SHP77 treated with DMSO at 0.1 percent for 48 hours (cell line): Measurements from ENCODE around the gene H1-8.
"Not testable (repeated sequence)": the region's sequence is repeated elsewhere in the genome, so short reads cannot be mapped to it uniquely, and the experiment has no call there.

ENCODE experiments used
- DNase-seq: peaks from one replicate; lab custom pipeline; 2025; lab: John Stamatoyannopoulos, UW

H1-8 gene

DNA sequence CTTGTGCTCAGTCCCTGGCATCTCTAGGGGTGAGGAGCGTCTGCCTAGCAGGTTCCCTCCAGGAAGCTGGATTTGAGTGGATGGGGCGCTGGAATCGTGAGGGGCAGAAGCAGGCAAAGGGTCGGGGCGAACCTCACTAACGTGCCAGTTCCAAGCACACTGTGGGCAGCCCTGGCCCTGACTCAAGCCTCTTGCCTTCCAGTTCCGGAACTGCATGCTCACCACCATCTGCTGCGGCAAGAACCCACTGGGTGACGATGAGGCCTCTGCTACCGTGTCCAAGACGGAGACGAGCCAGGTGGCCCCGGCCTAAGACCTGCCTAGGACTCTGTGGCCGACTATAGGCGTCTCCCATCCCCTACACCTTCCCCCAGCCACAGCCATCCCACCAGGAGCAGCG, 9.6 kb upstream of the H1-8 start:
- DNase-seq = no peak

DNA sequence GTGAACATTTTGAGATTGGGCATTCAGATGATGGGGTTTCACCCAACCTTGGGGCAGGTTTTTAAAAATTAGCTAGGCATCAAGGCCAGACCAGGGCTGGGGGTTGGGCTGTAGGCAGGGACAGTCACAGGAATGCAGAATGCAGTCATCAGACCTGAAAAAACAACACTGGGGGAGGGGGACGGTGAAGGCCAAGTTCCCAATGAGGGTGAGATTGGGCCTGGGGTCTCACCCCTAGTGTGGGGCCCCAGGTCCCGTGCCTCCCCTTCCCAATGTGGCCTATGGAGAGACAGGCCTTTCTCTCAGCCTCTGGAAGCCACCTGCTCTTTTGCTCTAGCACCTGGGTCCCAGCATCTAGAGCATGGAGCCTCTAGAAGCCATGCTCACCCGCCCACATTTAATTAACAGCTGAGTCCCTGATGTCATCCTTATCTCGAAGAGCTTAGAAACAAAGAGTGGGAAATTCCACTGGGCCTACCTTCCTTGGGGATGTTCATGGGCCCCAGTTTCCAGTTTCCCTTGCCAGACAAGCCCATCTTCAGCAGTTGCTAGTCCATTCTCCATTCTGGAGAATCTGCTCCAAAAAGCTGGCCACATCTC, 8.4 kb upstream of the H1-8 start:
- no peak for DNase-seq

DNA sequence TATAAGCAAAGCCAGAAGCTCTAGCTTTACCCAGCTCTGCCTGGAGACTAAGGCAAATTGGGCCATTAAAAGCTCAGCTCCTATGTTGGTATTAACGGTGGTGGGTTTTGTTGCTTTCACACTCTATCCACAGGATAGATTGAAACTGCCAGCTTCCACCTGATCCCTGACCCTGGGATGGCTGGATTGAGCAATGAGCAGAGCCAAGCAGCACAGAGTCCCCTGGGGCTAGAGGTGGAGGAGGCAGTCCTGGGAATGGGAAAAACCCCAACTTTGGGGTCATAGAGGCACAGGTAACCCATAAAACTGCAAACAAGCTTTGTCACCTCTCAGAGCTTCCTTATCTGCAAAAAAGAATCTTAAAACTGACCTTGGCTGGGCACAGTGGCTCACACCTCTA, 7.9 kb upstream of the H1-8 start:
- no peak for DNase-seq

DNA sequence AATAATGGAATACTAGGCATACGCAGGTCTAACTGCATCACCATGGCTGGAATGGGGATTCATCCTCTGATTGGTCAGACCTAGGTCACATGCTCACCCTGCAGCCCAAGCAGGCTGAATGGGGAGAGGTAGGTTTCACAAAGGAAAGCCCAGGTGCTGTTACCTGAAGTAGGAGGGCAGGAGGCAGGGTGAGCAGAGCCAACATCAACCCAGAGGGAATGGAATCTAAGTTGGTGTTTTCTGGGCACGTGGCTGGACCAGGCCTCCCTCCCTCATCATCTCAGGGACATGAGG, 6.7 kb upstream of the H1-8 start:
- no peak for DNase-seq

DNA sequence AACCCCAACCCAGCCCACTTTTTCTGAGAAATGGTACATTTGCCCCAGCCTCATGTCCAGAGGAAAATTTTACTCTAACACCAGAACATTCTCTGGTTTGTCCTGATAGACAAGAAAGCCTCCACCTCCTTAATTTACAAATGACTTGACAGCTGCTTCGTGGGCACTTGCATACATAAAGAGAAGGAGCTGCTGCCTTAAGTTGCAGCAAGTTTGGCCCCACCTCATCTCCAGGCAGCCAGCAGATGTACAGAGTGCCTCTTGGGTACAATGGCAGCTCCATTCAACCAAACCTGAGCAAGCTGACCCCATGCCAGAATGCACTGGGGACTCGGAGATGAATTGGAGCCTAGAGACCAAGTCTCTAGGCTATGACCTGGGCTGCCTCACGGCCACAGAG, 6.2 kb upstream of the H1-8 start:
- DNase-seq = no peak

DNA sequence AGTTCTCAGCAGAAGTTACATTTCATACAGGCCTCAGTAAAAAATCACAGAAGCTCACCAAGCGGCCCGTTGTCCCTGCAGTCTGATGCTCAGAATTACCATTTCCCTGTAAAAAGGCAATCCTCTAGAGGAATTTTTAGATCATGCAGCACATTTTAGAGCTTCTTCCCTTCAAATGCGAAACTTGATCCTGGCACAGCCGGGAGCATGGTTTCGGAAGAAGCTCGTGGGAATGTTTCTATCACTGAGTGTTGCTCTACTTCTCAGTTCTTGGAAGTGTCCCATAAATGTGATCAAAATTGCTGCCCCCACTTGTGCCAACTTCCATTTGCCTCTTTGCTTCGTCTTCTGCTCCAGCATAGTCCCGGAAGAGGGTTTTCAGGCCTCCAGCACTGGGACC, 3.8 kb upstream of the H1-8 start:
- DNase-seq = no peak

DNA sequence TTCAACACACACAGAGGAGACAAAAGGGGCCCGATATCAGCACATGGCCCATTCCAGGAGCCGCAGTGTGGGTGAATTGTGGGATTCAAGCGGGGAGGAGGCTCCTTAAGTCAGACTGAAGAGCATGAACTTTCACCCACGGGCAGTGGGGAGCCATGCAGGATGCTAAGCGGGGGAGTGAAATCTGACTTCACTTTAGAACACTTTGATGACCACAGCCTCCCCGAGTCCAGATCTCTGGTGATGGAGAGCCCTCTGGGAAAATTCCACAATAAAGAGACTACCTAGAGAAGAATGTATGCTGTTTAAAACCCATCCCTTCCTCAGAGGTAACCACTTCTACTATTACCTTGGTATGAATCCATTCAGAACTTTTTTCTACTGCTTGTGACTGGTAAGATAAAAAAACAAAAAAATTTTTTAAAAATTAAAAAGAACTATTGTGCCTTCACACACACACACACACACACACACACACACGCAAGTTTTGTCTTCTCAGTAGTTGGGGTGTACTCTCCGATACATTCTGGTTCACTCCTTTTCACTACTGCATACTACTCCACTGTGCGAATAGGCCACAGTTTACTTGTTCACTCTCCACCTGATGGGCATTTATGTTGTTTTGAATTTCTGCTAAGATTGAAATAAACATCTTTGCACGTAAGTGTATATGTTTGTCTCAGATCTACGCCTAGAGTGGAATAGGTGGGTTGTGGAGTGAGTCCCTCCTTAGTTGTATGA, 2.0 kb upstream of the H1-8 start:
- no peak for DNase-seq

DNA sequence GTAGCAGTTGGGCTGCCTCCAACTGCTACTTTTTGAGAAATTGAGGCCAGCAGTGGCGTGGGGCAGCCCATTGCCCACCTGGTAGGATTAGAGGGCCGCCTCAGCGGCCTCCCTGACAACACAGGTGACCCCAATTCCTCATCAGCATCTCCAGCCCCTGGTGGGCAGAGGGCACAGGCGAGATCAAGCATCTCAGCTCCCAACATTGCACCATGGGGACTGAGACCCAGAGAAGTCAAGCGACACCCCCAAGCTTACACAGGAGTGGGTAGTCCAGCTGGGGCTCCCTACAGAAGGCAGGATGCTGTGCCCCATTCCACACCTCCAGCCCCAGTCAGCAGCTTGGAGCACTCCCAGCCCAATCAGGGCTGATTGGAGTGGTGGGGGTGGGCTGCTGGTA, 228 bp upstream of the H1-8 start:
- no peak for DNase-seq

DNA sequence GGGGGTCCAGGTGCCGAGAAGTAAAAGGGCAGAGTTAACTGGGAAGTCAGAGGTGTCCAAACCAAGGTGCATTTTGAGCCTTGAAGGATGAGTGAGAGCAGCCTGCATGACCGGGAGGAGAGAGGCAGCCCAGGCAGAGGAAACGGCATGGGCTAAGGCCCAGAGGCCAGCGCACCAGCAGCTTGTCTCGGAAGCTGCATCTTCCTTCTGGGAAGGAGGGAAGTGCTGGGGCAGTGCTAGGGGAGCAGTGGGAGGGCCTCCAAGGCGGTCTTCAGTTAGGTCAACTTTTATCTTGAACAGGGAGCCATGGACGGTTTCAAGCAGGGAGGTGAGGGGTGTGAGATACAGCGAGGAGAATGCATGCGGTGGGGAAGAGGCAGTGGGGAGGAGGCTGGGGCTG, 1.0 kb downstream of the H1-8 start:
- no peak for DNase-seq

DNA sequence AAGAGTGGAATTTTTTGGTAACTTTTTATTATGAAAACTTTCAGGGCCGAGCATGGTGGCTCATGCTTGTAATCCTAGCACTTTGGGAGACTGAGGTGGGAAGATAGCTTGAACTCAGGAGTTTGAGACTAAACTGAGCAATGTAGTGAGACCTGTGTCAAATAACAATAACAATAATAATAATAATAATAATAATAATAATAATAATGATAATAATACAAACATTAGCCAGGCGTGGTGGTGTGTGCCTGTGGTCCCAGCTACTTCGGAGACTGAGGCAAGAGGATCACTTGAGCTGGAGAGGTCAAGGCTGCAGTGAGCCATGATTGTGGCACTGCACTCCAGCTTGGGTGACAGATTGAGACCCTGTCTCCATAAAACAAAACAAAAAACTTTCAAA, 3.0 kb downstream of the H1-8 start:
- DNase-seq = not testable (repeated sequence)

DNA sequence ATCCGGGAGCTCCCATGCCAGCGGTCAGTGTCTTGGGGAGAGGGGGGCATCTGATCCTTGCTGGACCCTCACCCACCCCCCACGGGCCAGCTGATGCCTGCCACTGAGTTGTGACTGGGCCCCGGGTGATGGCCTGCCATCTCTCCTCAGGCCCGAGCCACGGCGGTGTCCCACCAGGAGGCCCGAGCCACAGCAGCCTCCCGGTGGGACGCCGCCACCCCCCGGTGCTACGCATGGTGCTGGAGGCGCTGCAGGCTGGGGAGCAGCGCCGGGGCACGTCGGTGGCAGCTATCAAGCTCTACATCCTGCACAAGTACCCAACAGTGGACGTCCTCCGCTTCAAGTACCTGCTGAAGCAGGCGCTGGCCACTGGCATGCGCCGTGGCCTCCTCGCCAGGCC, 4.3 kb downstream of the H1-8 start:
- no peak for DNase-seq

DNA sequence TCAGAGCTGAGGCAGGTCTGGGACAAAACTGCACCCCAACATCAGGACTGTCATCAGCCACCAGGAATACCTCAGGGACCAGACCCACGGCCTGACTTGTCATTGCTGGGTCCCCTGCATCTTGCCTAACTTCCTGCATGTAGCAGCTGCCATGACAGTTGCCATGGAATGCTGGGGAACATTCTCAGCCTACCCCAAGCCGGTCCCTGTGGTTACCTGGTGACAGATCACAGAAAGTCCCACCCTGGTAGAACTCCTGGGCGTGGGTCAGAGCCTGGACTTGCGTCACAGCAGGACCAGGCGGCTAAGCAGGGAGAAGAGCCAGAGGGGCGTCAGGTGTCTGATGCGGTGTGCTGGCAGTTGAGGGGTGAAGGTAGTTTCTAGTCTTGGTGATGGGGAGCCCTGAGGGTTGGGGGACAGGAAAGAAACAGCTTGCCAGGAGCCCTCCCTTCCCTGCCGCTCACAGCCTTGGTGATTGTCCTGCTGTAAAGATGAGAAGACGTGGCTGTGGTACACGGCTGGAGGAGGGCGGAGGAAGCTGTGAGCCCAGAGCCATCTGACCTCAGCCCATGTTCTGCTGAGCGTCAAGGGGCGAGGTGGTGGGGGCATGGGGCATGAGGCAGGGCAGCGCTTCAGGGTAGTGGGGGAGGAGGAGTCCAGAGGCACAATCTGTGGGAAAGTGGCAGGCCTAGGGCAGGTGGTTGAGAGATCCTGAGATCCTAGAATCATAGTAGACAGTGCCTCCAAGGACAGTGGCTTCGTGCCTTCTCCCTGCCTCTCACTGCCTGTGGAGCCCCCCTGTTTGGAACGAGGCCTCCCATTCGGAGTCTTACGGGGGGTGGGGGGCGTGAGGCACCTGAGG, 5.4 kb downstream of the H1-8 start:
- DNase-seq = no peak

DNA sequence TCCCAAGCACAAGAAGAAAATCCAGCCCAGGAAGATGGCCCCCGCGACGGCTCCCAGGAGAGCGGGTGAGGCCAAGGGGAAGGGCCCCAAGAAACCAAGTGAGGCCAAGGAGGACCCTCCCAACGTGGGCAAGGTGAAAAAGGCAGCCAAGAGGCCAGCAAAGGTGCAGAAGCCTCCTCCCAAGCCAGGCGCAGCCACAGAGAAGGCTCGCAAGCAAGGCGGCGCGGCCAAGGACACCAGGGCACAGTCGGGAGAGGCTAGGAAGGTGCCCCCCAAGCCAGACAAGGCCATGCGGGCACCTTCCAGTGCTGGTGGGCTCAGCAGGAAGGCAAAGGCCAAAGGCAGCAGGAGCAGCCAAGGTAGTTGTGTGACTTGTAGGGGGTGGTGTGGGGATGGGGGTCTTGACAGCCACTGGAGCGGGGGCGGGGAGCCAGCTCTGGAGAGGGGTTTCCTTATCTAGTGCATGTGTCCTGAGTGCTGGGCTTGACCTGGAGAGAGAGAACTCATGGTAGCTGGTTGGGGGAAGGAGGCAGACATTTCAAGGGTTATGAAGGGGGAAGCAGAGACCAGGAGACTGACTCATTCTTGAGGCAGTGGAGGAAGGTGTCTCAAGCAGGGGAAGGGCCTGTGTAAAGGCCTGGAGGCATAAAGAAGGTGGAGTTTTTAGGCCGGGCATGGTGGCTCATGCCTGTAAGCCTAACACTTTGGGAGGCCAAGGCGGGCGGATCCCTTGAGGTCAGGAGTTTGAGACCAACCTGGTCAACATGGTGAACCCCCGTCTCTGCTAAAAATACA, 6.2 kb downstream of the H1-8 start:
- no peak for DNase-seq

DNA sequence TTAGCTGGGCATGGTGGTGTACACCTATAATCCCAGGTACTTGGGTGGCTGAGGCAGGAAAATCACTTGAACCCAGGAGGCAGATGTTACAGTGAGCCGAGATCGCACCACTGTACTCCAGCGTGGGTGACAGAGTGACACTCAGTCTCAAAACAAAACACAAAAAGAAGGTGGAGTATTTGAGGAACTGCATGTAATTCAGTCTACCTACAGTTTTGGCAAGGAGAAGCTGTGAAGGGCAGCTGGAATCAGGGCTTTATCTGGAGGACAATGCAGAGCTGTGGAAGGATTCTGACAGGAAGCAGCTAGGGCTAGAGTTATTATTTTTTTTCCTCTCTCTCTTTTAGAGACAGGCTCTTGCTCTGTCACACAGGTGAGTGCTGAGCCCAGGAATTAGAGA, 6.8 kb downstream of the H1-8 start:
- no peak for DNase-seq

DNA sequence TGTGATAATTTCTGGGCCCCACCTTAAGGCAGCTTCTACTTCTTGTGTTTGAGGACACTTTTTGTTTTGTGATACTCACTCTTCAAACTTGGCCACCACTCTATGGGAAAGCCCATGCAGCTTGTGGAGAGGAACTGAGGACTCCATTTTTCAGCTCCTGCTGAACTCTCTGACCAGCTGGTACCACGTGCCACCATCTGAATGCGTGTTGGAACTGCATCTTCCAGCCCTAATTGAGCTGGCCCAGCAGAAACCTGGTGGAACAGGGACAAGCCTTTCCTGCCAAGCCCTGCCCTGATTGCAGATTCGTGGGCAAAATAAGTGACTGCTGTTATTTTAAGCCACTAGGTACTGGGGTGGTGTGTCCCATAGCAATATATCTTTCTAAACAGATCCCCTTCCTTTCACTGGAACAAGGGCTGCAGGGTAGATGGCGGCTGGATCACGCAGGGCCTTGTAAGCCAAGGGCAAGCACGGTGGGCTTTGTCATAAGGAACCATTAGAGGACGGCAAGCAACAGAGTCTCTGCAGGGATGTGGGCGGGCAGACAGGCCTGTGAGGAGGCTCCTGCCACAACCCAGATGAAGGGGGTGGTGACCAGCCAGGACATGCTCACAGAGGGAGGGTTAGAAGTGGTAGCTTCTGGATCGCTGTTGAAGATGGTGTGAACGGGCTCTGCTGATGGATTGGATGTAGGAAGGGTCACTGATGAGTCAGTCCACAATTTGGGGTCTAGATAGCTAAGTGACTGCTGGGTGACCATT, 9.5 kb downstream of the H1-8 start:
- DNase-seq = no peak

DNA sequence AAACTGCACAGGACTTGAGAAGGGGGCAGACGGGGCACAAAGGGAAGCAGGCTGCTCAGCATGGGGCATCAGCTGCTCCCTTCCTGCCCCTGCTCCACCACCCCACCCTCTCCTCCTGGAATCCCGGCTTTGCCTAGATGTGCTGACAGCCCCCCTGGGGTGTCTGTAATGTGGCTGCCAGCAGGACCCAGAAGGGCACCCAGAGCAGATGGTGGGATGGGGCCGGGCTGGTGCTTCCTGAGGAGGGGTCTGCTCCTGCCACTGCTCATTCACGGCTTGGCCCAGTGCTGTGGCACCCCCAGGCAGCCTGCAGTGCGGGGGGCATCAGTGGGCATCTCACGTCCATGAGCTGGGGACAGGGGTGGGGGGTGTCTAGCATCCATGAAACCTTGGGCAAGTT, 10.2 kb downstream of the H1-8 start:
- no peak for DNase-seq

DNA sequence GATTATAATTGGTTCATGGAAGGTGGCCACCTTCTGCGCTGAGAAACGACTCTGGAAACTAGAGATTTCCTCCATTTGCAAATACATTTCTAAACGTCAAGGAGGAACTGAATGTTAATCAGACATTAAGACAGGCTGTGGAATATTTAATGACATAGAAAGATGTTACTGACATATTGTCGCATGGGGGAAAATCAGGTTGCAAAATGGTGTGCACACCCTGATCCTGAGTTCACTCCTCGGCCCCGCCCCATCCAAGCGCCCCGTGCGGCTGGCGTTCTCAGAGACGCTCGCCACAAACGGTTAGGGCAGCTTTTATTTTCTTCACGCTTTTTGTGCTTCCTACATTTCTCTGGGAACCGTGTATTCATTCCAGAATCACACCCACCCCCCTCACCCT, 10.7 kb downstream of the H1-8 start:
- DNase-seq = no peak

DNA sequence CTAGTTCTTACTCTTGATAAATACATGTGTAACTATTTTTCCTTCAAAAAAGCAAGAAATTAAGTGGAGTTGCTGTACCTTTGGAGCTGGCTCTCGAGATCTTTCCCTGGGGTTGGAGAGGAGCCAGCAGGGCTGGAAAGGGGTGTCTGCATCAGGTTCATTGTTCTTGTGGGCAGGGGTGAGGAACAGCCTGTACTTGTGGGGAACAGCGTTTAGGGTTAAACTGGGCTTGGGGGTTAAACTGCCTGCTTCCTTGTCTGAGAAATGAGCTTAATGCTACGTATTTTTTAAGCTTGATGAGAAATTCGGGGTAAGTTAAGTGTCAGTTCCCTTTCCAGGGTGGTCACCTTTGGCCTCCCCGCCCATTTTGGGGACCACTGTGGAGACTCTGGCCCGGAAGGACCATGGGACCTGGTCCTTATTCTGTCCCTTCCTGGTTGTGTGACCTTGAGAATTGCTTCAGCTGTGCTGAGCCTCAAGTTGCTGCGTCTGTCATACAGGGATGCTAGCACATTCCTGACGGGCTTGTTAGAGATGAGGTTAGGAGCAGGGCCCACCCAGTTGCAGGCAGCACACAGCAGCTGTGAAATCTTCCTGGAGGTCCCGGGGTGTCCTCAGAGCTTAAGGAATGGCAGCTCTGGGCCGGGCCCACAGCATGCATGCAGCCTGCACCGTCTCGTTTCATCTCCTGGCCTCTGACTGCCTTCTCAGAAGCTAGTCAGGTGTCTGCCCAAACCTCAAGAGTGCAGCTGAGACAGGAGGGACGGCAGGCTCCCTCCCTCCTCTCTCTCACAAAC, 11.6 kb downstream of the H1-8 start:
- DNase-seq = no peak

DNA sequence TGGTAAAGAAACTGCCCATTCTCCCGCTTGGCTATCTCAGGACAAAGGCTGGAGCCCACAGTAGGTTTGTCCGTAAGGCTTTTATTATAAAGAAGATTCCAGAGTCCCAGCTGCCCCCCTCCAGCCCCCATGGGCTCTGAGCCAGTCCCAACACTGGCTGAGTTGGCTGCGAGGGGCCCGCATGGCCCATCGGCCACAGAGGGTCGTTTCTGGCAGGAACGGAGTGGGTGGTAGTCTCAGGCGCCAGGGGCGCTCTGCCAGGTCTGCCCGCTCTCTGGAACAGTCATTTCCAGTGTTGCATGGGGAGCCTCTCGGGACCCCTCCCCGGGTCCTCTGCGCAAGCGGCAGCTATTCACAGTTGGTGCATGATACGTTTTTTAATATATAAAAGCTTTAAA, 12.2 kb downstream of the H1-8 start:
- DNase-seq = no peak

DNA sequence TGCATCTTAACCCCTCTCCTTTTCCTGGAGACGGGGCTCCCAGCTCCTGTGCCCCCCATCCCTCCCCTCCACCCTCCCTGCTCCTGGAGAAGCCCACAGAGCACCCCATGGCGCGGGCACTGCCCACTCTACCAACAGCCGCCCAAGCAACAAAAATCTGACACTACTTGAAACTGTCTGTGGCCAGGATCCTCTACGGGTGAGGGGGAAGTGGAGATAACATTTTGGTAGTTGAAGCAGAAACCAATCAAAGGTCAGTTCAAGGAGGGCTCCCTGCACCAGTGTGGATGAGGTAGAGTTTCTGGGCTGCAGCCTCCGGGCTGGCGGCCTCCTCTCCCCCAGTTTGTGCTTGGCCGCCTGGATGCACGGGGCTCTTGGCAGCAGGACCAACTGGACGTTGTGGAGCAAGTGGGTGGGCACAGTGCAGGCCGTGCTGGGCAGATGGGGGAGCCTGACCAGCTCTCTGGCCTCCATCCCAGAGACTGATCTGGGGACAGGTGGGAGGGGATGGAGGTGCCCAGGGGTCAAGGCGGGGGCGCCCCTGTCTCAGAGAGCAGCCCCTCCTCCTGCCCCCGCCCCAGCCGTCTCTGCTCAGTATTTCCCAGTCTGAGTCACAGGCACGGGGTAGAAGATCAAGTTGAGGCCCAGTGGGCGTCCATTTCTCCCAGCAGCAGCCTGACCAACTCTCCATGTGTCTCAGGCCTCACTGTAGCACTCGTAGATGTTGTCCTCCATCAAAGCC, 12.8 kb downstream of the H1-8 start:
- DNase-seq = no peak

DNA sequence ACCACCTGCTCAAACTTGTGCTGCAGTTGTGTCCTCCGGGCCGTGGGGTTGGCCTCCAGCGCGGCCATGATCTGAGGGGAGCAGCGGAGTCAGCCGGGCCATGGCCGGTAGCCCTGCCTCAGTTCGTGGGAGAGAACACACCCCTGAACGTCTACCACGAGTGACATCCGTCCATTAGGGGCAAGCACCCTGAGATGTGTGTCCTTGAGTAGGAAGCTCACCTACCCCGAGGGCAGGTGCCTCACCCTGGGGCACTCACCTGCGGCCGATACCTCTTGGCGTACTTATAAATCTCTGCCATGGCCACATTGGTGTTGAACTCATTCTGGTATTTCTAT, 13.4 kb downstream of the H1-8 start:
- no peak for DNase-seq
